OCI-LY7 (cell line): ENCODE measurements around the gene DIABLO. TPM values are rescaled to one million over a fixed set of nuclear protein-coding genes. Genes with fewer than 3 reads are reported as not detected.
"Not testable (repeated sequence)": the region's sequence is repeated elsewhere in the genome, so short reads cannot be mapped to it uniquely, and the experiment has no call there.

Experiments
- BruUV-seq: library from RNA; stranded (reverse); fragments of 400-500 nt; replicated peaks from 2 replicates; lab custom pipeline; 2021; lab: Mats Ljungman, UMichigan
- CTCF ChIA-PET: fragments of 300-600 bp; sonication (Branson Sonifier 250); formaldehyde crosslinking; loops from one replicate; lab custom pipeline; 2022; ENCODE audit warnings: antibody characterized with exemption; ENCODE audit not compliant: unreplicated experiment; lab: Charles Lee
- POLR2A ChIA-PET: fragments of 300-600 bp; sonication (Branson Sonifier 250); formaldehyde crosslinking; loops from one replicate; lab custom pipeline; 2022; ENCODE audit warnings: antibody characterized with exemption; lab: Charles Lee
- DNase-seq: peaks from one replicate; pipeline ENCODE4 v3.0.0-alpha.2; 2015; ENCODE audit warnings: low spot score
- H2AFZ ChIP-seq: fragments of 200-600 bp; sonication (generic), shearing (Covaris generic); 2 replicates; pipeline ENCODE4 v1.6.1; 2014; ENCODE audit warnings: mild to moderate bottlenecking, antibody characterized with exemption, low read length, moderate library complexity
- H3K27ac ChIP-seq: fragments of 200-600 bp; sonication (generic); 2 replicates; pipeline ENCODE4 v1.5.1; 2014; ENCODE audit warnings: mixed run types, low read depth, mild to moderate bottlenecking, moderate library complexity, low read length, inconsistent platforms; ENCODE audit not compliant: poor library complexity, severe bottlenecking
- H3K36me3 ChIP-seq: fragments of 200-600 bp; sonication (generic); 2 replicates; pipeline ENCODE4 v1.6.1; 2014; ENCODE audit warnings: mild to moderate bottlenecking, antibody characterized with exemption, low read length, moderate library complexity, mixed read lengths; ENCODE audit not compliant: insufficient read depth
- H3K4me1 ChIP-seq: fragments of 200-600 bp; sonication (generic); 2 replicates; pipeline ENCODE4 v1.5.1; 2014; ENCODE audit warnings: mild to moderate bottlenecking, low read length; ENCODE audit not compliant: insufficient read depth, poor library complexity, severe bottlenecking
- H3K4me2 ChIP-seq: fragments of 200-600 bp; sonication (generic); 2 replicates; pipeline ENCODE4 v1.6.1; 2014; ENCODE audit warnings: mild to moderate bottlenecking, low read length
- H3K4me3 ChIP-seq: fragments of 200-600 bp; sonication (generic); 2 replicates; pipeline ENCODE4 v1.5.1; 2014; ENCODE audit warnings: mild to moderate bottlenecking, low read depth, low read length; ENCODE audit not compliant: poor library complexity, severe bottlenecking
- H3K79me2 ChIP-seq: fragments of 200-600 bp; sonication (generic); 2 replicates; pipeline ENCODE4 v1.6.1; 2016; ENCODE audit warnings: low read depth, mild to moderate bottlenecking, low read length, moderate library complexity, mixed read lengths; ENCODE audit not compliant: insufficient read depth
- H3K9me2 ChIP-seq: fragments of 200-600 bp; sonication (generic); 2 replicates; pipeline ENCODE4 v1.6.1; 2016; ENCODE audit warnings: mild to moderate bottlenecking, low read length, mixed read lengths; ENCODE audit not compliant: insufficient read depth
- H3K9me3 ChIP-seq: fragments of 200-600 bp; sonication (generic); 2 replicates; pipeline ENCODE4 v1.6.1; 2014; ENCODE audit warnings: mild to moderate bottlenecking, mixed run types, low read length, mixed read lengths
- H4K20me1 ChIP-seq: fragments of 200-600 bp; sonication (generic); 2 replicates; pipeline ENCODE4 v1.6.1; 2014; ENCODE audit warnings: mild to moderate bottlenecking, antibody characterized with exemption, low read length, moderate library complexity, mixed read lengths; ENCODE audit not compliant: insufficient read depth
- CTCF ChIP-seq: fragments of 200-600 bp; sonication (generic); conservative IDR thresholded peaks from 2 replicates; pipeline ENCODE4 v1.5.1; 2014; ENCODE audit warnings: mild to moderate bottlenecking, antibody characterized with exemption, low read length, moderate library complexity, mixed read lengths
- EZH2phosphoT487 ChIP-seq: fragments of 200-600 bp; sonication (generic); IDR thresholded peaks from 2 replicates; pipeline ENCODE4 v1.6.1; 2018; ENCODE audit warnings: low read depth, borderline replicate concordance, mild to moderate bottlenecking, mixed run types, antibody characterized with exemption, low read length, moderate library complexity, mixed read lengths
- intact Hi-C: fragments of 100-400 bp; cut with micrococcal nuclease; formaldehyde crosslinking; loops from one replicate; pipeline ENCODE4 v1.10.0; 2022; ENCODE audit not compliant: unreplicated experiment
- total RNA-seq, 2 experiments: library from RNA; depleted of rRNA in 1 of 2; stranded (reverse); fragments of >200 nt in 1 of 2; shearing (Covaris generic) in 1 of 2; gene quantifications; 2 replicates each; pipeline ENCODE4 v1.2.3, GENCODE V29; 2014 to 2022

The DIABLO gene
- total RNA-seq, 2 experiments from 2014 or later = 53.9 to 56.5 TPM

- ChIA-PET CTCF (interaction anchor here (0.6 kb wide), 1 partner anchor 111 kb away, joined by 3 read pairs; no protein-coding TSS in a partner anchor), POLR2A (no interaction called here)
- Histone ChIP-seq H3K9me3 (no peaks in the 10 kb centered on the region), H3K9me2 (no peaks in the 10 kb centered on the region), H3K27ac (no peak overlapping the region), H3K79me2 (no peaks in the 10 kb centered on the region), H3K36me3 (peaks cover 31% of the 10 kb centered on the region), H3K4me2 (peak overlapping the region; percentile 28; the same call in 1 of the 2 replicates), H3K4me1 (no peaks in the 10 kb centered on the region), H4K20me1 (no peaks in the 10 kb centered on the region; the same call in 1 of the 2 replicates), H3K4me3 (no peak overlapping the region), H2AFZ (no peak overlapping the region)
- no TSS peak for BruUV-seq
- no peak for DNase-seq
- intact Hi-C loops = no loop called here
- TF ChIP-seq CTCF (no peak), EZH2phosphoT487 (no peak)
Measured at GRCh38 chr12:122204167-122205052, 21.4 kb downstream of the DIABLO start.

GRCh38 chr12:122203301-122204166, 22.3 kb downstream of the DIABLO start, which contains the start of gene B3GNT4:
Gene B3GNT4, plus strand, starts transcription at chr12:122203709. Its CDS starts 910 bp downstream, at chr12:122204619.
- no peaks in the 10 kb centered on the region for H3K9me3 ChIP-seq
- no peaks in the 10 kb centered on the region for H3K4me1 ChIP-seq
- no TSS peak for BruUV-seq
- H2AFZ ChIP-seq = no peak within 1 kb of the TSS
- peaks cover 24% of the 10 kb centered on the region for H3K36me3 ChIP-seq
- no peaks in the 10 kb centered on the region for H3K9me2 ChIP-seq
- TF ChIP-seq CTCF = no peak
- no peak for TF ChIP-seq EZH2phosphoT487
- no peak within 1 kb of the TSS for H3K4me3 ChIP-seq
- no peak for DNase-seq
- H3K4me2 ChIP-seq = peak within 1 kb of the TSS; percentile 28; the same call in 1 of the 2 replicates
- intact Hi-C loops = no loop called here
- H3K79me2 ChIP-seq = no peaks in the 10 kb centered on the region
- H4K20me1 ChIP-seq = no peaks in the 10 kb centered on the region; the same call in 1 of the 2 replicates
- POLR2A ChIA-PET = no interaction called here
- H3K27ac ChIP-seq = no peak within 1 kb of the TSS
- CTCF ChIA-PET = interaction anchor here (0.6 kb wide), 1 partner anchor 112 kb away, joined by 3 read pairs; no protein-coding TSS in a partner anchor

- H2AFZ ChIP-seq, POLR2A ChIA-PET, intact Hi-C loops, BruUV-seq, H4K20me1 ChIP-seq, H3K4me1 ChIP-seq, DNase-seq, H3K79me2 ChIP-seq, H3K4me3 ChIP-seq, H3K9me2 ChIP-seq, H3K9me3 ChIP-seq, CTCF ChIA-PET, H3K27ac ChIP-seq: not testable (repeated sequence)
- H3K36me3 ChIP-seq = peaks cover 16% of the 10 kb centered on the region; the same call in 1 of the 2 replicates
- peak overlapping the region; percentile 28; the same call in 1 of the 2 replicates for H3K4me2 ChIP-seq
Measured at GRCh38 chr12:122202811-122203210, 23.0 kb downstream of the DIABLO start.
